Peyer's patch (tissue), 4 donors: Measurements from ENCODE around the gene KCNMA1.

ENCODE experiments used
- CTCF ChIP-seq, 6 experiments: fragments of 450-650 bp in 4 of 6; fragments of 200-600 bp in 2 of 6; sonication (generic) in 1 of 6; IDR thresholded peaks; one replicate each; pipeline ENCODE4 v1.5.1; 2017 to 2019; ENCODE audit warnings: antibody characterized with exemption in 6 of 6, mild to moderate bottlenecking in 3 of 6, moderate library complexity in 1 of 6
- POLR2A ChIP-seq, 2 donors: fragments of 450-650 bp; IDR thresholded peaks; one replicate each; pipeline ENCODE4 v1.5.1; 2017; ENCODE audit warnings: antibody characterized with exemption in 2 of 2, mild to moderate bottlenecking in 2 of 2, moderate library complexity in 2 of 2

GRCh38 chr10:77084431-77085144, 553.0 kb downstream of the KCNMA1 start:
- no peak for TF ChIP-seq CTCF (IDR thresholded peaks at IDR 0.05)
- no peak for TF ChIP-seq POLR2A (IDR thresholded peaks at IDR 0.05)
